ENCODE data around the gene PPP3CA. TPM values are rescaled to one million over a fixed set of nuclear protein-coding genes. Genes with fewer than 3 reads are reported as not detected.
A peak's percentile ranks its signal among the peaks of the same experiment; 100 is the strongest.

PPP3CA gene
- total and polyA plus RNA-seq, 2 experiments from 2014 or later, result 27.0 to 45.2 TPM

DNA sequence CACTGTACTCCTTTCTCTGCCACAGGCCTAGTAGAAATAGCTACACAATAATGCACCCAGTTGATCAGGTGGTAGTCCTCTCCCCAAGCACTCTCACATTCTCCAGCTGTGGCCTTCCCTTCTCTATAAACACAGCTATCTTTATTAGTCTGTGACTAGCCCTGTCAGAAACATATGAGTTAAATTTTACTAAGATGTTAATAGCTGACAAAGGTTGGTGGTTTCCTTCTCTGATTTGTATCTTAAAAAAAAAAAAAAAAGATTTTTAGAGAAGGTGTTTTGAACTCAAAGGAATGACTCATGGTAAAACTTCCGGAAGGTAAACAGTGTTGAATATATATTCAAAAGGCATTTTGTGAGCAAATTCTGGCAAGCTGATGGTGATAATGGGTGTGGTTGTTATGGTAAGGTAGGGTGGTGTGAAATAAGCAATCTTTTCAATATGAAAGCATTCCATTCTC lies 327.4 kb downstream of the PPP3CA start:
- H2AFZ ChIP-seq, result no peak overlapping the region
- no peaks in the 10 kb centered on the region for H3K36me3 ChIP-seq (ENCODE audit: insufficient read depth)
- Mint-ChIP-seq H3K9me3 (peaks cover 3% of the 10 kb centered on the region), H3K4me1 (peaks cover 32% of the 10 kb centered on the region), H3K27me3 (ENCODE audit: insufficient read depth, low read depth, poor library complexity) (peaks cover 7% of the 10 kb centered on the region), H3K4me3 (no peak overlapping the region), H3K27ac (peak overlapping the region; percentile 61), H3K36me3 (ENCODE audit: low read depth) (peaks cover 13% of the 10 kb centered on the region)
- no peak overlapping the region for H3K4me2 ChIP-seq
- H3K27me3 ChIP-seq (ENCODE audit: insufficient read depth), result no peaks in the 10 kb centered on the region
- no peaks in the 10 kb centered on the region for H3K79me2 ChIP-seq (replicated peaks; ENCODE audit: insufficient read depth)
- H3K4me1 ChIP-seq (ENCODE audit: insufficient read depth), result peaks cover 29% of the 10 kb centered on the region
- no peak for TF ChIP-seq ZNF331 (CRISPR knock-in tag; IDR thresholded peaks at IDR 0.05; ENCODE audit: low read depth)
- 0 out of 2 replicates have a peak, but pooled peaks cover 5% of the 10 kb centered on the region for H3K9me2 ChIP-seq (ENCODE audit: insufficient read depth)
- peak; percentile 47 for ATAC-seq
- H3K27ac ChIP-seq (ENCODE audit: low read depth), result peak overlapping the region; percentile 75
- H4K20me1 ChIP-seq (replicated peaks; ENCODE audit: insufficient read depth), result no peaks in the 10 kb centered on the region
- no peaks in the 10 kb centered on the region for H3F3A ChIP-seq (replicated peaks; ENCODE audit: low read depth)
- H3K4me3 ChIP-seq, result no peak overlapping the region
- peak; percentile 15 for DNase-seq (ENCODE audit: low spot score)

DNA sequence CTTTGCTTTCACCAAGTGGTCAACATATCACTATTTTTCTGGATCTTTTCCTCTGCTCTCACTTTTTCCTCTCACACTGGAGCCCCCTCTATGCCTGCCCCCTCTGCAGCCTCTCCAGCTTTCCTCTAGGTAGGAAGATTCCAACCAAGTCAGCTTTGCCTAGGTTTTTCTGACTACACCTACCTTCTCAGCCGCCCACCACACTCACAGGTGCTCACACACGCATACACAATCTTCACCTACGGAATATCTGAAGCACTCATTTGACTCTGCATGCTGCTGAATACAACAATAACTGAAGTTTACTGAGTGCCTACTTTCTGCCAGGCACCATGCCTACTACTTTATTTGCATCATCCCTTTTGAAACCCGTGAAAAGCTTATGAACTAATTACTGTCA lies 328.0 kb downstream of the PPP3CA start:
- no peak for DNase-seq (ENCODE audit: low spot score)
- Mint-ChIP-seq H3K27ac (no peak overlapping the region), H3K27me3 (ENCODE audit: insufficient read depth, low read depth, poor library complexity) (peaks cover 7% of the 10 kb centered on the region), H3K4me3 (no peak overlapping the region), H3K9me3 (peaks cover 3% of the 10 kb centered on the region), H3K36me3 (ENCODE audit: low read depth) (peaks cover 13% of the 10 kb centered on the region), H3K4me1 (peaks cover 32% of the 10 kb centered on the region)
- Histone ChIP-seq H3K4me2 (no peak overlapping the region), H4K20me1 (replicated peaks; ENCODE audit: insufficient read depth) (no peaks in the 10 kb centered on the region), H3K27ac (ENCODE audit: low read depth) (peak overlapping the region; percentile 75), H3K36me3 (ENCODE audit: insufficient read depth) (no peaks in the 10 kb centered on the region), H3K4me1 (ENCODE audit: insufficient read depth) (peaks cover 29% of the 10 kb centered on the region), H3K27me3 (ENCODE audit: insufficient read depth) (no peaks in the 10 kb centered on the region), H3K4me3 (no peak overlapping the region), H3K79me2 (replicated peaks; ENCODE audit: insufficient read depth) (no peaks in the 10 kb centered on the region), H3F3A (replicated peaks; ENCODE audit: low read depth) (no peaks in the 10 kb centered on the region), H3K9me2 (ENCODE audit: insufficient read depth) (0 out of 2 replicates have a peak, but pooled peaks cover 5% of the 10 kb centered on the region), H2AFZ (no peak overlapping the region)
- no peak for ATAC-seq
- TF ChIP-seq, protein P1, sequence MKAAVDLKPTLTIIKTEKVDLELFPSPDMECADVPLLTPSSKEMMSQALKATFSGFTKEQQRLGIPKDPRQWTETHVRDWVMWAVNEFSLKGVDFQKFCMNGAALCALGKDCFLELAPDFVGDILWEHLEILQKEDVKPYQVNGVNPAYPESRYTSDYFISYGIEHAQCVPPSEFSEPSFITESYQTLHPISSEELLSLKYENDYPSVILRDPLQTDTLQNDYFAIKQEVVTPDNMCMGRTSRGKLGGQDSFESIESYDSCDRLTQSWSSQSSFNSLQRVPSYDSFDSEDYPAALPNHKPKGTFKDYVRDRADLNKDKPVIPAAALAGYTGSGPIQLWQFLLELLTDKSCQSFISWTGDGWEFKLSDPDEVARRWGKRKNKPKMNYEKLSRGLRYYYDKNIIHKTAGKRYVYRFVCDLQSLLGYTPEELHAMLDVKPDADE (IDR thresholded peaks at IDR 0.05), result no peak
- TF ChIP-seq, protein P2, sequence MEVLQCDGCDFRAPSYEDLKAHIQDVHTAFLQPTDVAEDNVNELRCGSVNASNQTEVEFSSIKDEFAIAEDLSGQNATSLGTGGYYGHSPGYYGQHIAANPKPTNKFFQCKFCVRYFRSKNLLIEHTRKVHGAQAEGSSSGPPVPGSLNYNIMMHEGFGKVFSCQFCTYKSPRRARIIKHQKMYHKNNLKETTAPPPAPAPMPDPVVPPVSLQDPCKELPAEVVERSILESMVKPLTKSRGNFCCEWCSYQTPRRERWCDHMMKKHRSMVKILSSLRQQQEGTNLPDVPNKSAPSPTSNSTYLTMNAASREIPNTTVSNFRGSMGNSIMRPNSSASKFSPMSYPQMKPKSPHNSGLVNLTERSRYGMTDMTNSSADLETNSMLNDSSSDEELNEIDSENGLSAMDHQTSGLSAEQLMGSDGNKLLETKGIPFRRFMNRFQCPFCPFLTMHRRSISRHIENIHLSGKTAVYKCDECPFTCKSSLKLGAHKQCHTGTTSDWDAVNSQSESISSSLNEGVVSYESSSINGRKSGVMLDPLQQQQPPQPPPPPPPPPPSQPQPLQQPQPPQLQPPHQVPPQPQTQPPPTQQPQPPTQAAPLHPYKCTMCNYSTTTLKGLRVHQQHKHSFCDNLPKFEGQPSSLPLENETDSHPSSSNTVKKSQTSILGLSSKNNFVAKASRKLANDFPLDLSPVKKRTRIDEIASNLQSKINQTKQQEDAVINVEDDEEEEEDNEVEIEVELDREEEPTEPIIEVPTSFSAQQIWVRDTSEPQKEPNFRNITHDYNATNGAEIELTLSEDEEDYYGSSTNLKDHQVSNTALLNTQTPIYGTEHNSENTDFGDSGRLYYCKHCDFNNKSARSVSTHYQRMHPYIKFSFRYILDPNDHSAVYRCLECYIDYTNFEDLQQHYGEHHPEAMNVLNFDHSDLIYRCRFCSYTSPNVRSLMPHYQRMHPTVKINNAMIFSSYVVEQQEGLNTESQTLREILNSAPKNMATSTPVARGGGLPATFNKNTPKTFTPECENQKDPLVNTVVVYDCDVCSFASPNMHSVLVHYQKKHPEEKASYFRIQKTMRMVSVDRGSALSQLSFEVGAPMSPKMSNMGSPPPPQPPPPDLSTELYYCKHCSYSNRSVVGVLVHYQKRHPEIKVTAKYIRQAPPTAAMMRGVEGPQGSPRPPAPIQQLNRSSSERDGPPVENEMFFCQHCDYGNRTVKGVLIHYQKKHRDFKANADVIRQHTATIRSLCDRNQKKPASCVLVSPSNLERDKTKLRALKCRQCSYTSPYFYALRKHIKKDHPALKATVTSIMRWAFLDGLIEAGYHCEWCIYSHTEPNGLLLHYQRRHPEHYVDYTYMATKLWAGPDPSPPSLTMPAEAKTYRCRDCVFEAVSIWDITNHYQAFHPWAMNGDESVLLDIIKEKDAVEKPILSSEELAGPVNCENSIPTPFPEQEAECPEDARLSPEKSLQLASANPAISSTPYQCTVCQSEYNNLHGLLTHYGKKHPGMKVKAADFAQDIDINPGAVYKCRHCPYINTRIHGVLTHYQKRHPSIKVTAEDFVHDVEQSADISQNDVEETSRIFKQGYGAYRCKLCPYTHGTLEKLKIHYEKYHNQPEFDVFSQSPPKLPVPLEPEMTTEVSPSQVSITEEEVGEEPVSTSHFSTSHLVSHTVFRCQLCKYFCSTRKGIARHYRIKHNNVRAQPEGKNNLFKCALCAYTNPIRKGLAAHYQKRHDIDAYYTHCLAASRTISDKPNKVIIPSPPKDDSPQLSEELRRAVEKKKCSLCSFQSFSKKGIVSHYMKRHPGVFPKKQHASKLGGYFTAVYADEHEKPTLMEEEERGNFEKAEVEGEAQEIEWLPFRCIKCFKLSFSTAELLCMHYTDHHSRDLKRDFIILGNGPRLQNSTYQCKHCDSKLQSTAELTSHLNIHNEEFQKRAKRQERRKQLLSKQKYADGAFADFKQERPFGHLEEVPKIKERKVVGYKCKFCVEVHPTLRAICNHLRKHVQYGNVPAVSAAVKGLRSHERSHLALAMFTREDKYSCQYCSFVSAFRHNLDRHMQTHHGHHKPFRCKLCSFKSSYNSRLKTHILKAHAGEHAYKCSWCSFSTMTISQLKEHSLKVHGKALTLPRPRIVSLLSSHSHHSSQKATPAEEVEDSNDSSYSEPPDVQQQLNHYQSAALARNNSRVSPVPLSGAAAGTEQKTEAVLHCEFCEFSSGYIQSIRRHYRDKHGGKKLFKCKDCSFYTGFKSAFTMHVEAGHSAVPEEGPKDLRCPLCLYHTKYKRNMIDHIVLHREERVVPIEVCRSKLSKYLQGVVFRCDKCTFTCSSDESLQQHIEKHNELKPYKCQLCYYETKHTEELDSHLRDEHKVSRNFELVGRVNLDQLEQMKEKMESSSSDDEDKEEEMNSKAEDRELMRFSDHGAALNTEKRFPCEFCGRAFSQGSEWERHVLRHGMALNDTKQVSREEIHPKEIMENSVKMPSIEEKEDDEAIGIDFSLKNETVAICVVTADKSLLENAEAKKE (CRISPR knock-in tag; IDR thresholded peaks at IDR 0.05), result no peak
- no peak for TF ChIP-seq NANOG (IDR thresholded peaks at IDR 0.05; ENCODE audit: borderline replicate concordance)
- TF ChIP-seq ZNF114 (CRISPR knock-in tag; IDR thresholded peaks at IDR 0.05), result no peak
- TF ChIP-seq, protein P3, sequence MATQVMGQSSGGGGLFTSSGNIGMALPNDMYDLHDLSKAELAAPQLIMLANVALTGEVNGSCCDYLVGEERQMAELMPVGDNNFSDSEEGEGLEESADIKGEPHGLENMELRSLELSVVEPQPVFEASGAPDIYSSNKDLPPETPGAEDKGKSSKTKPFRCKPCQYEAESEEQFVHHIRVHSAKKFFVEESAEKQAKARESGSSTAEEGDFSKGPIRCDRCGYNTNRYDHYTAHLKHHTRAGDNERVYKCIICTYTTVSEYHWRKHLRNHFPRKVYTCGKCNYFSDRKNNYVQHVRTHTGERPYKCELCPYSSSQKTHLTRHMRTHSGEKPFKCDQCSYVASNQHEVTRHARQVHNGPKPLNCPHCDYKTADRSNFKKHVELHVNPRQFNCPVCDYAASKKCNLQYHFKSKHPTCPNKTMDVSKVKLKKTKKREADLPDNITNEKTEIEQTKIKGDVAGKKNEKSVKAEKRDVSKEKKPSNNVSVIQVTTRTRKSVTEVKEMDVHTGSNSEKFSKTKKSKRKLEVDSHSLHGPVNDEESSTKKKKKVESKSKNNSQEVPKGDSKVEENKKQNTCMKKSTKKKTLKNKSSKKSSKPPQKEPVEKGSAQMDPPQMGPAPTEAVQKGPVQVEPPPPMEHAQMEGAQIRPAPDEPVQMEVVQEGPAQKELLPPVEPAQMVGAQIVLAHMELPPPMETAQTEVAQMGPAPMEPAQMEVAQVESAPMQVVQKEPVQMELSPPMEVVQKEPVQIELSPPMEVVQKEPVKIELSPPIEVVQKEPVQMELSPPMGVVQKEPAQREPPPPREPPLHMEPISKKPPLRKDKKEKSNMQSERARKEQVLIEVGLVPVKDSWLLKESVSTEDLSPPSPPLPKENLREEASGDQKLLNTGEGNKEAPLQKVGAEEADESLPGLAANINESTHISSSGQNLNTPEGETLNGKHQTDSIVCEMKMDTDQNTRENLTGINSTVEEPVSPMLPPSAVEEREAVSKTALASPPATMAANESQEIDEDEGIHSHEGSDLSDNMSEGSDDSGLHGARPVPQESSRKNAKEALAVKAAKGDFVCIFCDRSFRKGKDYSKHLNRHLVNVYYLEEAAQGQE (IDR thresholded peaks at IDR 0.05; ENCODE audit: unreplicated experiment), result no peak
- TF ChIP-seq EZH2phosphoT487 (IDR thresholded peaks at IDR 0.05; ENCODE audit: unreplicated experiment), result no peak
- no peak for TF ChIP-seq ZNF331 (CRISPR knock-in tag; IDR thresholded peaks at IDR 0.05; ENCODE audit: low read depth)
- TF ChIP-seq STAT1 (IDR thresholded peaks at IDR 0.05; ENCODE audit: unreplicated experiment), result no peak
- TF ChIP-seq, protein P4, sequence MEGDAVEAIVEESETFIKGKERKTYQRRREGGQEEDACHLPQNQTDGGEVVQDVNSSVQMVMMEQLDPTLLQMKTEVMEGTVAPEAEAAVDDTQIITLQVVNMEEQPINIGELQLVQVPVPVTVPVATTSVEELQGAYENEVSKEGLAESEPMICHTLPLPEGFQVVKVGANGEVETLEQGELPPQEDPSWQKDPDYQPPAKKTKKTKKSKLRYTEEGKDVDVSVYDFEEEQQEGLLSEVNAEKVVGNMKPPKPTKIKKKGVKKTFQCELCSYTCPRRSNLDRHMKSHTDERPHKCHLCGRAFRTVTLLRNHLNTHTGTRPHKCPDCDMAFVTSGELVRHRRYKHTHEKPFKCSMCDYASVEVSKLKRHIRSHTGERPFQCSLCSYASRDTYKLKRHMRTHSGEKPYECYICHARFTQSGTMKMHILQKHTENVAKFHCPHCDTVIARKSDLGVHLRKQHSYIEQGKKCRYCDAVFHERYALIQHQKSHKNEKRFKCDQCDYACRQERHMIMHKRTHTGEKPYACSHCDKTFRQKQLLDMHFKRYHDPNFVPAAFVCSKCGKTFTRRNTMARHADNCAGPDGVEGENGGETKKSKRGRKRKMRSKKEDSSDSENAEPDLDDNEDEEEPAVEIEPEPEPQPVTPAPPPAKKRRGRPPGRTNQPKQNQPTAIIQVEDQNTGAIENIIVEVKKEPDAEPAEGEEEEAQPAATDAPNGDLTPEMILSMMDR (conservative IDR thresholded peaks at IDR 0.05; ENCODE audit: low read depth in 2 of 2), result no peak
